B cell (primary cell): Measurements from ENCODE around the gene UBE2J2. TPM values are rescaled to one million over a fixed set of nuclear protein-coding genes. Genes with fewer than 3 reads are reported as not detected.

Experiments
- ATAC-seq: fragments of 200-7000 bp; cut with Tn5 transposase; one replicate; pipeline ENCODE4 v1.10.0; 2021; ENCODE audit warnings: low read depth, mild to moderate bottlenecking, moderate number of reproducible peaks, moderate library complexity
- CTCF ChIA-PET: fragments of 350-600 bp; sonication (Branson Sonifier 250); formaldehyde crosslinking; loops from one replicate; lab custom pipeline; 2021; ENCODE audit warnings: antibody characterized with exemption, inconsistent platforms; lab: Charles Lee
- POLR2A ChIA-PET: fragments of 350-600 bp; sonication (Branson Sonifier 250); formaldehyde crosslinking; loops from one replicate; lab custom pipeline; 2021; ENCODE audit warnings: antibody characterized with exemption; lab: Charles Lee
- DNase-seq: peaks from one replicate; pipeline ENCODE4 v3.0.0; 2013
- H2AFZ ChIP-seq: 2 replicates; pipeline ENCODE4 v1.6.1; 2012; ENCODE audit warnings: mild to moderate bottlenecking, low read depth, low read length; ENCODE audit not compliant: insufficient read depth, poor library complexity, severe bottlenecking
- H3K27ac ChIP-seq, 2 donors: 1 replicate in 1 of 2; 2 replicates in 1 of 2; pipeline ENCODE4 v1.5.1; 2012 to 2013; ENCODE audit warnings: low read length in 2 of 2, mild to moderate bottlenecking in 2 of 2, moderate library complexity in 1 of 2
- H3K27me3 ChIP-seq, 4 experiments: fragments of 200-600 bp in 1 of 4; sonication (generic) in 1 of 4; replicated peaks in 1 of 4; 1 replicate in 2 of 4; 2 replicates in 2 of 4; pipeline versions ENCODE4 v1.6.1 to v1.7.0; 2013 to 2016; ENCODE audit warnings: low read length in 3 of 4, mild to moderate bottlenecking in 2 of 4, mixed read lengths in 1 of 4, moderate library complexity in 1 of 4; ENCODE audit not compliant: insufficient read depth in 4 of 4, control insufficient read depth in 3 of 4; ENCODE audit errors: control extremely low read depth in 1 of 4
- H3K36me3 ChIP-seq, 2 experiments: replicated peaks in 1 of 2; 1 replicate in 1 of 2; 2 replicates in 1 of 2; pipeline versions ENCODE4 v1.6.1 to v1.7.1; 2013; ENCODE audit warnings: low read length in 1 of 2; ENCODE audit not compliant: insufficient read depth in 2 of 2, control insufficient read depth in 1 of 2; ENCODE audit errors: control extremely low read depth in 1 of 2, extremely low read depth in 1 of 2
- H3K4me1 ChIP-seq, 2 donors: fragments of 200-600 bp in 1 of 2; sonication (generic) in 1 of 2; 1 replicate in 1 of 2; 2 replicates in 1 of 2; pipeline versions ENCODE4 v1.5.1 to v1.6.1; 2013 to 2017; ENCODE audit warnings: low read length in 2 of 2; ENCODE audit not compliant: control insufficient read depth in 2 of 2, insufficient read depth in 2 of 2
- H3K4me2 ChIP-seq: replicated peaks from 2 replicates; pipeline ENCODE3; 2012; ENCODE audit warnings: mild to moderate bottlenecking, low read depth, low read length; ENCODE audit not compliant: poor library complexity, severe bottlenecking
- H3K4me3 ChIP-seq, 5 experiments: fragments of 200-600 bp in 1 of 5; sonication (generic) in 1 of 5; 1 replicate in 3 of 5; 2 replicates in 2 of 5; pipeline versions ENCODE4 v1.5.1 to v1.7.0; 2011 to 2016; ENCODE audit warnings: low read length in 4 of 5, mild to moderate bottlenecking in 4 of 5, low read depth in 2 of 5, control low read depth in 1 of 5, moderate library complexity in 1 of 5; ENCODE audit not compliant: insufficient read depth in 1 of 5; ENCODE audit errors: control extremely low read depth in 1 of 5, extremely low read depth in 1 of 5
- H3K79me2 ChIP-seq: fragments of 200-600 bp; sonication (generic); one replicate; pipeline ENCODE4 v1.6.0; 2016; ENCODE audit warnings: low read length; ENCODE audit not compliant: control insufficient read depth, insufficient read depth
- H3K9ac ChIP-seq: fragments of 200-600 bp; sonication (generic); 2 replicates; pipeline ENCODE4 v1.6.1; 2017; ENCODE audit warnings: mild to moderate bottlenecking, low read length, moderate library complexity
- H3K9me3 ChIP-seq, 3 donors: one replicate each; pipeline versions ENCODE4 v1.6.1 to v1.7.1; 2013; ENCODE audit warnings: low read length in 2 of 3; ENCODE audit not compliant: control insufficient read depth in 2 of 3, insufficient read depth in 1 of 3; ENCODE audit errors: control extremely low read depth in 1 of 3
- H4K20me1 ChIP-seq: 2 replicates; pipeline ENCODE4 v1.6.0; 2012; ENCODE audit warnings: mild to moderate bottlenecking, low read length; ENCODE audit not compliant: insufficient read depth, control insufficient read depth, poor library complexity, severe bottlenecking
- H3K27ac Mint-ChIP-seq: one replicate; pipeline ENCODE4 v1.8.0; 2021; ENCODE audit warnings: mixed read lengths
- H3K27me3 Mint-ChIP-seq: one replicate; pipeline ENCODE4 v1.8.0; 2021; ENCODE audit warnings: mixed read lengths
- H3K4me1 Mint-ChIP-seq: one replicate; pipeline ENCODE4 v1.8.0; 2021; ENCODE audit warnings: mixed read lengths
- H3K4me3 Mint-ChIP-seq: one replicate; pipeline ENCODE4 v1.8.0; 2021; ENCODE audit warnings: mixed read lengths
- H3K9me3 Mint-ChIP-seq: one replicate; pipeline ENCODE4 v1.8.0; 2022; ENCODE audit warnings: mixed read lengths; ENCODE audit not compliant: insufficient read depth
- CTCF ChIP-seq: fragments of 200-600 bp; IDR thresholded peaks from one replicate; pipeline ENCODE4 v1.8.0; 2022; ENCODE audit warnings: antibody characterized with exemption, mild to moderate bottlenecking
- EZH2 ChIP-seq: IDR thresholded peaks from 2 replicates; pipeline ENCODE4 v1.6.1; 2012; ENCODE audit warnings: borderline replicate concordance, low read depth, mild to moderate bottlenecking, moderate library complexity, low read length; ENCODE audit not compliant: insufficient read depth, poor library complexity, severe bottlenecking
- WGBS: methylation state at CpG from one replicate; pipeline ENCODE4 v1.1.5; 2013; ENCODE audit warnings: missing lambda C conversion rate; ENCODE audit not compliant: insufficient coverage; 5-methylcytosine and 5-hydroxymethylcytosine counted together
- intact Hi-C: fragments of 100-400 bp; cut with micrococcal nuclease; formaldehyde crosslinking; loops from one replicate; pipeline ENCODE4 v1.10.0; 2022
- polyA plus RNA-seq: library from polyadenylated mRNA; depleted of rRNA; stranded (reverse); fragments of >200 nt; gene quantifications from 2 replicates; pipeline ENCODE4 v1.2.3, GENCODE V29; 2012
- total RNA-seq, 2 donors: library from RNA; stranded (reverse); fragments of 120-200 nt in 1 of 2; gene quantifications; 1 replicate in 1 of 2; 2 replicates in 1 of 2; pipeline versions ENCODE4 v1.2.3 to v1.2.4, GENCODE V29; 2013 to 2022

The UBE2J2 gene
- total and polyA plus RNA-seq, 2 donors (not counting 1 experiment from before 2014, with no cell fraction given) = 40.1 to 115 TPM

- Histone ChIP-seq H3K27ac (no peak overlapping the region), H2AFZ (no peak overlapping the region), H3K4me2 (no peak overlapping the region), H4K20me1 (peaks cover 16% of the 10 kb centered on the region), H3K9ac (no peak overlapping the region), H3K9me3 (no peaks in the 10 kb centered on the region), H3K27me3 (no peaks in the 10 kb centered on the region), H3K4me3 (no peak overlapping the region), H3K36me3 (peaks cover 0 to 39% of the 10 kb centered on the region in 2 experiments), H3K79me2 (peaks cover 17% of the 10 kb centered on the region), H3K4me1 (peaks cover 15 to 19% of the 10 kb centered on the region in 2 donors)
- intact Hi-C loops = no loop called here
- H3K27ac Mint-ChIP-seq = no peak overlapping the region
- H3K9me3 Mint-ChIP-seq = no peaks in the 10 kb centered on the region
- no peak overlapping the region for H3K4me3 Mint-ChIP-seq
- ChIA-PET CTCF (no interaction called here), POLR2A (no interaction called here)
- H3K4me1 Mint-ChIP-seq = peaks cover 12% of the 10 kb centered on the region
- 93% methylated on average over 18 of the region's 22 CpGs for WGBS
- no peak for DNase-seq
- no peak for TF ChIP-seq CTCF
- no peak for TF ChIP-seq EZH2
- no peaks in the 10 kb centered on the region for H3K27me3 Mint-ChIP-seq
- no peak for ATAC-seq
These were observed 37.8 kb upstream of the UBE2J2 start for GRCh38 chr1:1311107-1312104.

GRCh38 chr1:1310476-1311053 lies 36.9 kb upstream of the UBE2J2 start:
- ChIA-PET CTCF (no interaction called here), POLR2A (no interaction called here)
- DNase-seq (no peak), ATAC-seq (no peak)
- Histone ChIP-seq H3K79me2 (peaks cover 23% of the 10 kb centered on the region), H3K36me3 (peaks cover 0 to 39% of the 10 kb centered on the region in 2 experiments), H3K4me1 (peaks cover 23 to 27% of the 10 kb centered on the region in 2 donors), H4K20me1 (peaks cover 24% of the 10 kb centered on the region), H3K9ac (no peak overlapping the region), H3K4me3 (no peak overlapping the region), H2AFZ (no peak overlapping the region), H3K27me3 (no peaks in the 10 kb centered on the region), H3K9me3 (no peaks in the 10 kb centered on the region), H3K4me2 (no peak overlapping the region), H3K27ac (no peak overlapping the region)
- no peak overlapping the region for H3K27ac Mint-ChIP-seq
- peak overlapping the region; percentile 49 for H3K4me3 Mint-ChIP-seq
- H3K4me1 Mint-ChIP-seq = peaks cover 20% of the 10 kb centered on the region
- TF ChIP-seq EZH2 (no peak), CTCF (no peak)
- intact Hi-C loops = no loop called here
- WGBS = 92% methylated on average over 21 of the region's 21 CpGs
- H3K27me3 Mint-ChIP-seq = no peaks in the 10 kb centered on the region
- H3K9me3 Mint-ChIP-seq = no peaks in the 10 kb centered on the region
